GM18868 (cell line): Measurements from ENCODE around the gene AMPD2.

Experiments
- ATAC-seq: cut with Tn5 transposase; IDR thresholded peaks from one replicate; pipeline ENCODE4 v1.9.1; 2021; ENCODE audit warnings: mild to moderate bottlenecking, moderate library complexity; ENCODE audit not compliant: unreplicated experiment

Gene AMPD2

DNA sequence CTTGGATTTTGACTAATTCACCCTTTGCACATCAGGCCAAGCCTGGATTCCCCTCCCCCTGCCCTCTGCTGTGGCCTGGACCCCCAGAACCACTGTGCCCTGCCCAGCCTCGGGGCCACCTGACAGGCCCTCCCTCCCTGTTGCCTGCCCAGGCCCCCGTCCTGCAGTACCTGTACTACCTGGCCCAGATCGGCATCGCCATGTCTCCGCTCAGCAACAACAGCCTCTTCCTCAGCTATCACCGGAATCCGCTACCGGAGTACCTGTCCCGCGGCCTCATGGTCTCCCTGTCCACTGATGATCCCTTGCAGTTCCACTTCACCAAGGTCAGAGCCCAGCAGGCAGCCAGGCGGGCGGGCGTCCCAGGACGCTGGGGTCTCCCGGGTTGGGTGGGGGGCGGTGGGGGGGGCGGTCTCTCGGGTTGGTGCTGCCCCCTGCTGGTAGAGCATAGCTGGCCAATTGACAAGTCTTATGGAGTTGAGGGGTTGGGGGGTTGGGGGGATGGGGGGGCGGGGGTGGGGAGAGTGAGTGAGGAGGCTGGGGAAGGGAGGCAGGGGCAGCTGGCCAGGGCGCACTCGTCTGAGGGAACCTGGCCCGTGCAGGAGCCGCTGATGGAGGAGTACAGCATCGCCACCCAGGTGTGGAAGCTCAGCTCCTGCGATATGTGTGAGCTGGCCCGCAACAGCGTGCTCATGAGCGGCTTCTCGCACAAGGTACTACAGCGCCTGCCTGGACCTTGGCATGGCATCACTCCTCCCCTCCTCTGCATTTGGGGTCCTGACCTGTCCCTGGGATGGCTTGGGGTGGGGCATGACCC is 10.7 kb downstream of the AMPD2 start:
- ATAC-seq, result no peak

- no peak for ATAC-seq
Observed at GRCh38 chr1:109630898-109631512, 11.4 kb downstream of the AMPD2 start.

DNA sequence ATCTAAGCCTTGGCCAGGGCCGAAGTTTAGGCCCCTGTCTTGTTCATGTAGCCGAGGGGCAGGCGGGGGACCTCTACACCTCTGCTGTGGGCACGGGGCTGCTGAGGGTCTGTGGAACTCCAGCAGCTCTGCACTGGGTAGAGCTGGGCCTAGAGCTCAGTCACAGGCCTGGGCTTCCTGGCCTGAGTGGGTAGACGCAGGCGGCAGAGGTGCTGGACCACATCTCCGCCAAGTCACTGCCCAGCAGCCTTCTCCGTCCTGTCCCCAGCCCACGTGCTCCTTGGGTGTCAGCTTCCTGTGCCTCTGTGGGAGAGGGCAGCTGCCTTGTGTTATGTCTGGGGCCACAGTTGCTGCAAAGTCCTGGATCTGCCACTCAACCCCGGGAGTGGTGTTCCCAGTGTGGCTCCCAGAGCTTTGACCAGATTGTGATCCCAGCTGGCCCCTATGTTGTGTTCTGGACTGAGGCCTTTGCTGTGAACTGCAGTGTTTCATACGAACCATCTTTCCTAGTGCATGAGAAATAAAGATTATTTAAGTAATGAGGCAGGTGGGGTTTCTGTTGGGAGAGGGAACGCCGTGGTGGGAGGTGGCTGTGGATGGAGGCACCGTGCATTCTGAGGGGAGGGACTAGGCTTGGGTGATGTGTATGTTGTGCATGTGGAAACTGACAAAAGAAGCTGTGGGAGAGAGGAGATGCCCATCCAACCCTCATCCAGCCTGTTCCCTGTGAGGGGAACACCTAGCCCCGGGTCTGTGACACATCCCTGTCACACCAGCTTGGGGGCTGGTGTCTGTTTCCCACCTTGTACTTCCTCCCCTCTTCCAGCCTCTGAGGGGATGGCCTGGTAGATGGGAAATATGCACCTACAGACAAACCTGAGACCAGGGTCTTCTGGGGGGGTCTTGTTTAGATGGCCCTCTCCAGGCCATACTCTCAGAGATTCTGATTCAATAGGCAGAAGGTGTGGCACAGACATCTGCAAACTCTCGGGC is 12.2 kb downstream of the AMPD2 start:
- ATAC-seq, result no peak

GRCh38 chr1:109632671-109633346 is 13.2 kb downstream of the AMPD2 start:
- ATAC-seq, result no peak

GRCh38 chr1:109634292-109634691 is 14.7 kb downstream of the AMPD2 start:
- no peak for ATAC-seq

- peak; percentile 35 for ATAC-seq
Observed at GRCh38 chr1:109634771-109635750, 15.4 kb downstream of the AMPD2 start.

DNA sequence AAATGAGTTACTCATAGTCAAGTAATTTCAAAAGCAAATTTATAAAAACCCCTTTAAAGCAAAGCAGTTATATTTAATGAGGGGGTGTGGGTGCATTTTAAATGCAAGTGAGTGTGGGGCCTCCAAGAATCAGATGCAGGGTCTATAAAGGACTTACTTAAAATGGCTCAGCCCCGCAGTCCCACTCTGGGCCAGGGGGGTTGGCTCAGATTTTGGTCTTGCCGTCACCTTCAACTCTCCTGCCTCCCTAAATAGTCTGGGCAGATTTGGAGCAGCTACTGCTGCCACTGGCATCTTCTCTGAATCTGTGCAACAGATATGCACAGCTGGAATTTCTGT is 16.2 kb downstream of the AMPD2 start:
- ATAC-seq, result no peak

DNA sequence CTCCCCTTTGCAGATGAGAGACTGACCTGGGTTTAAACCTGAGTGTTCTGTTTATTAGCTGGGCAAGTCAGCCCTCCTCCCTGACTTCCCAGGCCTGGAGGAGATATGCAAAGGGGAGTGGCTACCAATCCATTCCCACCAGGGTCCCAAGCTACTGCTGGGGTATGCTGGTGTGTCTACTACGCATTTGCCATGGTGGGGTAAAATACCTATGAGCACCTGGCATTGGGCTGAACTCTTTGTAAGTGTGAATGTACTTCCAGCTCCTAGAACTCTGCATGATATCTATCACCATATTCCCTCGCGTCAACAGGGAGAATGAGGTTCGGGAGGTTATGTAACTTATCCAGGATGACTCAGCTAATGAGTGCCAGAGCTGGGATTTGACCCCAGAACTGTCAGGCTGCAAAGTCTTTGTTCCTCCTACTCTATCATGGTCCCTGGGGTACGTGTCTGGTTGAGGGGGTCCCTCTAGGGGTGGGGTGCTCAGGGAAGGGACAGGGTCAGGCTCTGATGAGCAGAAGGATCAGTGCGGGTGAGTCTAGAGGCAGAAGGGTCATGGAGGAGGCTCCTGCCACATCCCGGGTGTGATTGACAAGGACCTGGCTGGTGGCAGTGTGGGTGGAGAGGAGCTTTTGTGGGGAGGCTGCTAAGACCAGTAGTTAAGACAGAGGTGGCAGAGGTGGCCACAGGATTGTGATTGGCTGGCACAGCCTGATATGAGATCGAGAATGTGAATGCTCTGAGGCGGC is 16.7 kb downstream of the AMPD2 start:
- no peak for ATAC-seq

DNA sequence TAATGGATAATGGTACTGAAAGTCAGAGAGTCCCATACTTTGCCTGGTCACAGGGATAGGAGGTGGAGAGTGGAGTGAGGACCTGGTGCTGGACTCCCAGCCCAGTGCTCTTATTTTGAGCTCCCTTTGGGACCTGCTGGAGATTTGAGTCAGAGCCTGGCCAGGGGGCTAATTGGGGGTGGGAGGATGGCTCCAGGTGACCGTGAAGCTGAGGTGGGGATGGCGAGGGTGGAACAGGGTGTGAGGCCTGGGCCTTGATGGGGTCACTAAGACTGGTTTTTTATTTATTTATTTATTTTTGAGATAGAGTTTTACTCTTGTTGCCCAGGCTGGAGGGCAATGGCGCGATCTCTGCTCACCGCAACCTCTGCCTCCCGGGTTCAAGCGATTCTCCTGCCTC is 17.8 kb downstream of the AMPD2 start:
- ATAC-seq, result no peak

- no peak for ATAC-seq
Observed at GRCh38 chr1:109639063-109639840, 19.6 kb downstream of the AMPD2 start.

DNA sequence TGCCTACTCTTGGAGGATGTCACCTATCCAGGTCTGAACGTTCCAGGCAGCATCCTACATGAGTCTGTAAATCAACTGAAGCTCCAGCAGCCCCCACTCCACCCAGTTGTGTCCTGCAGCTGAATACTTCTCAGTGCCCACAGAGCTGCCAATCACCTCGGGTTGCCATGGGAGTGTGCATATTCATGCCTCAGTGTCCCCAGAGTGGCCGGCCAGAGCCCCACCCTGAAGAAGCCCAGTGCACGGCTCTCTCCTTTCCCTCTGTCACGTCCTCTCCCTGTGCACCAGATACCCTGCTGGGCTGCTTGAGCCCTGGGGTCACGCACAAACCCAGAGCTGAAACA is 20.2 kb downstream of the AMPD2 start:
- no peak for ATAC-seq

DNA sequence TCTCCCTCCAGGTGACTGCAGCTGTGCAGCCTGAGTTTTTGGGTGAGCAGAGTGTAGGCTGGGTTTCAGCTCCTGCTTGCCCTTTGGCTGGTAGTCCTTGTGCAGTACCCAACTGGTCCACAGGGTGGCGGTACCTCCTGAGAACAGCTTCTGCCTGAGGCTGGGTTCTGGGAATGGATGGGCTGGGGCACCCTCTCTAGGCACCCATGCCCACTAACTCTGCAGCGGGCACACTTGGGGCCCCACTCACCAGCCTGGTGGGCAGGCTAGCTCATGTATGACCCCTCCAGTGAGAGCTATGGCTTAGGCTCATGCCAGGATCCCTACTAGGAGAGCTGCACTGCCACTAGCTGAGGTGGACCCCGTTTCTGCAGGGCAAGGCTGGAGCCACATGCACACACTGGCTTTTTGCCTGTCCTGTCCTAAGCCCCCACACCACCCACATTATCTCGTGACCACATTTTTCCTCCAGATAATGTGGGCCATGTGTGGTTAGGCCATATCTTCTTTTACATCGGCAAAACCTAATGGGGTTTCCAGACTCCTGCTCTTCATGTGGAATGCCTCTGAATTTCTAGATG is 20.7 kb downstream of the AMPD2 start:
- peak; percentile 51 for ATAC-seq

DNA sequence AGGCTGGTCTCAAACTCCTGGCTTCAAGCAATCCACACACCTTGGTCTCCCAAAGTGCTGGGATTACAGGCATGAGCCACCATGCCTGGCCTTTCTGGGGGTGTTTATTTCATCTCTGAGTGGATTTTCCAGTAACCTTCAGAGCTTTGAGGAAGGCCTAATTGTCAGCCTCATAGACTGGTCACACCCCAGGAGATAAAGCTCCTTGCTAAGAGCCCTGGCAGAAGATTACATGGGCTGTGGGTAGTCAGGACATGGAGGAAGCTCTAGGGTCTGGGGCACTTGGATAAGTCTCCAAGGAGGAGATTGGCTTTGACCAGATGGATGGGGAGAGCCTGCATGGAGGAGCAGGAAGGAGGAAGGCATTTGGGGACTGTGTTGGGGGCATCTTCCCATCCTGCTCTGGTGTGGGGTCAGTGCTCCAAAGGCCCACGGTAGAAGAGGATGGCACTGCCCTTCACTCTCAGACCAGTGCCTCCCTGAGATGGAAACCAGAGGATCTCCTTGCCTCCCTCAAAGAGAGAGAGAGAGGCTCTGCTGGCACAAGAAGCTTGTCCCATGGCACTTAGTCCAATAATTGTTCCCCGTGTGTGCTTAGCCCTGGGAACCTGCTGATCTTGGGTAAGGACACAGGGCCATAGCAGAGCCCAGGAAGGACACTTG is 21.6 kb downstream of the AMPD2 start:
- no peak for ATAC-seq

GRCh38 chr1:109641861-109642260 is 22.2 kb downstream of the AMPD2 start:
- ATAC-seq, result no peak

- no peak for ATAC-seq
Observed at GRCh38 chr1:109642626-109643025, 23.0 kb downstream of the AMPD2 start.

DNA sequence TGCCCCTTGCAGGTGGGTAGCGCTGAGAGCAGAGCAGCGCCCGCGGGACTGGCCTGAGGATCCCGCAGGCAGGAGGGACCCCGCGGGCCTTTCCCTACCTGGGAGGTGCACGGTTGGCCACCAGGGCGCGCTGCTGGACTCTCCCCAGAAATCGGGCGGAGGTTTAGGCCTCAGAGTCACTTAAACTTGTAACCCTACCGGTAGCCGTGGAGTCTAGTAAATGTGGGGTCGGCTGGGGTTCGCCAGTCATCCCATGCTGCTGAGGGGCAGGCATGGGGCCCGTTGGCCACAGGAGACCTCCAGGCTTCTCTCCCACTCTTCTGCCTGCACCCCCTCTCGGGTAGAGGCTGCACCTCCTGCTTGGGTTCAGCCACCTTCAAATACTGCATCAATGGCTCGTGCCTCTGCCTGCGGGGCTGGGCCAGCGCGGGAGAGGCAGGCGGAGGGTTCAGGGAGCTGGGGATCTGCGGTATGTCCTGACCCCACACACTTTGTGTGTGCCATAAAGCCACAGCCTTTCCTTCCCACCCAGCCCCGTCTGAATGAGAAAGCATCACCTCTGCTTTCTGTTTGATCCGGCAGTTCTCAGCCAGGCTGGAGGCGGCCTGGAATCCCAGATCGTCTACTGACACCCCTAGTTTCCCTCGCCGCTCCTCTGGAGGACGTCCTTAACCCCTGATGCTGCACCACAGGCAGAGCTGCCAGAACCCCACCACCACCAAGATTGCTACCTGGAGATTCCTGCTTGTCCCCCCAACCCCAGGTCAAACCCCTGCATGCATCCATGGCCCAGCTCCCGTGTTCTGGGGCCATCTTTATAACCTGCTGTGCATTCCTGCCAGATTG is 24.0 kb downstream of the AMPD2 start:
- peak; percentile 89 for ATAC-seq

DNA sequence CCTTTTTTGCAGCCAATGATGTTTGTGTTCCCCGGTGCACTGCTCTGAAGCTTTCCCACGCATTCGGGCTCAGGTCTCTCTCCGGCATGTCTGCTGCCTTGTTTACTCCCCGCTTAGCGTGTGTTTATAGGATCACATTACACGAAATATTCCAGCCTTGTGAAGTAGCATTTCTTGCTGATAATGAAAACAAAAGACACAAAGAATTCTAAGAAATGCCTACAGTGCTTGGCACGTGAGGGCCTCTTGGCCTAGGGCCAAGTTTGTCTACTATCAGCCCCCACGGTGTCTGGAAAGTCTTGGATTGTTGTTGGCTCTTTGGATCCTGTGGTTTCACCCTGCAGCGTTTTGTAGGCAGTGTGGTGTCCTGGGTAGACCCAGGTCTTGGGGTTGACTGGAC is 25.0 kb downstream of the AMPD2 start:
- ATAC-seq, result no peak
